ENCODE data around the gene ZXDA.

The ZXDA gene

DNA sequence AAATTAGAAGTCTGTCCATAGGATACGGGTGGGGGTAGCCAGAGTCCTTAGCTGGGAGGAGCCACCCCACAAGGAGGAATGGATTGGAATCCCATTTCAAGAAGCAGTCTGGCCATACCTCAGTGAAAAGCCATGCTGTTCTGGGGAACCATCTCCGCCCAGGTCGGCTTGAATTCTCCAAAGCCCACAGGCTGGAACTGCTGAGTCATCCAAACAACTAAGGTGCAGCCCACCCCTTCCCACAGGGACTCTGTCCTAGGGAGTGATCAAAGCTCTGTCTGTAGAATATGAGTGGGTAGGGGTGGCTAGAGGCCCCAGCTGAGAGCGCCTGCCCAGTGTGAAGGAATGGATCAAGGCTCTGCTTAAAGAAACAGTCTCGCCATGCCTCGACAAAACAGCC, 38.8 kb downstream of the ZXDA start:
- DNase-seq (ENCODE audit: low spot score): no peak
